ENCODE results near the gene RIN2. TPM values are rescaled to one million over a fixed set of nuclear protein-coding genes. Genes with fewer than 3 reads are reported as not detected.

Gene RIN2
- total and polyA plus RNA-seq, 2 of the 13 experiments (the other 11 are each of a cell fraction or from before 2014, with no cell fraction given) = 2.5 to 5.1 TPM

DNA sequence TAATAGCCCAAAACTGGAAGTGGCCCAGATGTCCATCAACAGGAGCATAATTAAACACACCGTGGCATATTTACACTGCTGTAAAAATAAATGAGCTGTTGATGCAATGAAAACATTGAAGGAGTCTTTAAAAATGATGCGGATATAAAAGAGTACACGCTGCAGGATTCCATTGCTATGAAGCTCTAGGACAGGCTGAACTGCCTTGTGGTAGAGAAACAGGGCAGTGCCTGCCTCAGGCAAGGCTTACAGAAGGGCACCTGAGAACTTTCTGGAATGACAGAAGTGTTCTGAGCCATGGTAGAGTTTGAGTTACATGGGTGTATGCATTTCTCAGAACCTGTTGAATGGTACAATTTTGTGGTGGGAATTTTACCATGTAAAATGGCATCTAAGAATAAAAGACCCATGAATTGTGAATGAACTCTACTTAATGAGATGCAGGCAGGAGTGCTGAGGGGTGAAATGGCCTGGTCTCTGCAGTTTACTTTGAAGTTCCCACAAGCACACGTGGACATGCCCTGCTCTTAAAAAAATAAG, 45.3 kb upstream of the RIN2 start:
- Histone ChIP-seq H2AFZ (ENCODE audit: low read length) (no peak overlapping the region), H3K27ac (ENCODE audit: extremely low read length, insufficient read depth, low read length) (no peak overlapping the region), H3K4me1 (ENCODE audit: insufficient read depth, low read length) (peaks cover 17% of the 10 kb centered on the region), H3K4me2 (ENCODE audit: low read depth, low read length) (no peak overlapping the region), H3K79me2 (ENCODE audit: insufficient read depth, low read length) (no peaks in the 10 kb centered on the region), H3K9me3 (ENCODE audit: low read length) (no peaks in the 10 kb centered on the region), H3K9ac (ENCODE audit: insufficient read depth, low read depth, low read length) (no peak overlapping the region), H3K36me3 (replicated peaks in 1 of 2; ENCODE audit: control insufficient read depth in 1 of 2, insufficient read depth in 2 of 2, low read length in 2 of 2) (no peaks in the 10 kb centered on the region), H4K20me1 (ENCODE audit: insufficient read depth, low read length) (no peaks in the 10 kb centered on the region), H3K27me3 (ENCODE audit: control insufficient read depth in 1 of 2, insufficient read depth in 2 of 2, low read length in 2 of 2) (peaks cover 0 to 8% of the 10 kb centered on the region in 2 experiments; a peak in 1 of 5 replicates), H3K4me3 (replicated peaks in 1 of 3; ENCODE audit: insufficient read depth in 1 of 3, low read depth in 2 of 3, low read length in 3 of 3) (no peak overlapping the region)
- no TSS peak for BruUV-seq (replicated peaks)
- DNase-seq (ENCODE audit: low spot score) = no peak
- ChIA-PET POLR2A (no interaction called here), CTCF (ENCODE audit: low intra/inter-chr PET ratio, low total read pairs) (no interaction called here)
- in situ Hi-C loops (cut with HindIII; ENCODE audit: extremely low pct_ligation_motif_present, low pct_unique_long_range_greater_than_20kb) (no loop called here), intact Hi-C loops (cut with micrococcal nuclease; ENCODE audit: unreplicated experiment) (no loop called here)
- no peak for ATAC-seq
- no peak for TF ChIP-seq ZNF605 (CRISPR knock-in tag; IDR thresholded peaks at IDR 0.05)
- no peak for TF ChIP-seq ZNF235 (CRISPR knock-in tag; IDR thresholded peaks at IDR 0.05; ENCODE audit: borderline replicate concordance)
- no peak for TF ChIP-seq KAT7 (CRISPR knock-in tag; IDR thresholded peaks at IDR 0.05; ENCODE audit: borderline replicate concordance)
- no peak for TF ChIP-seq EZH2 (conservative IDR thresholded peaks at IDR 0.05; ENCODE audit: low read depth, low read length)
- no peak for TF ChIP-seq SOX13 (IDR thresholded peaks at IDR 0.05)
- no peak for TF ChIP-seq SOX13 (CRISPR knock-in tag; conservative IDR thresholded peaks at IDR 0.05 in 1 of 2, IDR thresholded peaks at IDR 0.05 in 1 of 2)
- TF ChIP-seq PAWR (CRISPR knock-in tag; IDR thresholded peaks at IDR 0.05; ENCODE audit: borderline replicate concordance) = no peak
- FAIRE-seq = no peak
- 45% methylated on average over 4 of the region's 4 CpGs for WGBS (ENCODE audit: low lambda C conversion rate)

DNA sequence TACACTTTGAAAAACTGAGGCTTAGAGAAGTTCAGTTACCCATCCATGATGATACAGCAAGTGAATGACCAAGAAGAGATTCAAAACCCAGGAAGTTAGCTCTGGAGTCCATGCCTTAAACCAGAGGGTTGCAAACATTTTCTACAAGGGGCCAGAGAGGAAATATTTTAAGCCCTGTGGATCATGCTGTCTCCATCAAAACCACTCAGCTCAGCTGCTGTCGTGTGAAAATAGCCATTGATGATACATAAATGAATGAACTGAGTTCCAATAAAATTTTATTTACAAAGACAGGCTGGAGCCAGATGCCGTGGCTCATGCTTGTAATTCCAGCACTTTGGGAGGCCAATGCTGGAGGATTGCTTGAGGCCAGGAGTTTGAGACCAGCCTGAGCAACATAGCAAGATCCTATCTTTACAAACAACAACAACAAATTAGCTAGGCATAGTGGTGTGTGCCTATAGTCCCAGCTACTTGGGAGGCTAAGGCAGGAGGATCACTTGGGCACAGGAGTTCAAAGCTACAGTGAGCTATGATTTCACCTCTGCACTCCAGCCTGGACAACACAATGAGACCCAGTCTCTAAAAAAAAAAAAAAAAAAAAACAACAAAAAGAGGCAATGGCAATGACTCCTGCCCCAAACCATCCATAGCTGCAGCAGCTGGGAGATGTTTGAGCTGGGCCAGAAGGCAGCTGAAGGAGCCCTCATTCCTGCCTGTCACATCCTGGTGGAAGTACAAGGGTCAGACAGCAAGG, 44.1 kb upstream of the RIN2 start:
- ChIA-PET POLR2A (interaction anchor here (1.2 kb wide), 1 partner anchor 168 kb away, joined by 3 read pairs; no protein-coding TSS in a partner anchor), CTCF (ENCODE audit: low intra/inter-chr PET ratio, low total read pairs) (no interaction called here)
- H3K9me3 ChIP-seq (ENCODE audit: low read length) = no peaks in the 10 kb centered on the region
- in situ Hi-C loops (cut with HindIII; ENCODE audit: extremely low pct_ligation_motif_present, low pct_unique_long_range_greater_than_20kb) (no loop called here), intact Hi-C loops (cut with micrococcal nuclease; ENCODE audit: unreplicated experiment) (no loop called here)
- H3K27ac ChIP-seq (ENCODE audit: extremely low read length, insufficient read depth, low read length) = no peak overlapping the region
- no peaks in the 10 kb centered on the region for H3K79me2 ChIP-seq (ENCODE audit: insufficient read depth, low read length)
- no peaks in the 10 kb centered on the region for H3K36me3 ChIP-seq (replicated peaks in 1 of 2; ENCODE audit: control insufficient read depth in 1 of 2, insufficient read depth in 2 of 2, low read length in 2 of 2)
- DNase-seq (ENCODE audit: low spot score) (no peak), FAIRE-seq (no peak), ATAC-seq (peak; percentile 63)
- peaks cover 17% of the 10 kb centered on the region for H3K4me1 ChIP-seq (ENCODE audit: insufficient read depth, low read length)
- no peak overlapping the region for H3K9ac ChIP-seq (ENCODE audit: insufficient read depth, low read depth, low read length)
- WGBS (ENCODE audit: low lambda C conversion rate) = 0% methylated on average over 2 of the region's 2 CpGs
- H2AFZ ChIP-seq (ENCODE audit: low read length) = no peak overlapping the region
- H4K20me1 ChIP-seq (ENCODE audit: insufficient read depth, low read length) = no peaks in the 10 kb centered on the region
- BruUV-seq (replicated peaks) = no TSS peak
- H3K4me2 ChIP-seq (ENCODE audit: low read depth, low read length) = no peak overlapping the region
- H3K27me3 ChIP-seq (ENCODE audit: control insufficient read depth in 1 of 2, insufficient read depth in 2 of 2, low read length in 2 of 2) = peaks cover 0 to 20% of the 10 kb centered on the region in 2 experiments; a peak in 2 of 5 replicates
- no peak overlapping the region for H3K4me3 ChIP-seq (replicated peaks in 1 of 3; ENCODE audit: insufficient read depth in 1 of 3, low read depth in 2 of 3, low read length in 3 of 3)
- no peak for TF ChIP-seq ARNT (IDR thresholded peaks at IDR 0.05)
- TF ChIP-seq, protein P1, sequence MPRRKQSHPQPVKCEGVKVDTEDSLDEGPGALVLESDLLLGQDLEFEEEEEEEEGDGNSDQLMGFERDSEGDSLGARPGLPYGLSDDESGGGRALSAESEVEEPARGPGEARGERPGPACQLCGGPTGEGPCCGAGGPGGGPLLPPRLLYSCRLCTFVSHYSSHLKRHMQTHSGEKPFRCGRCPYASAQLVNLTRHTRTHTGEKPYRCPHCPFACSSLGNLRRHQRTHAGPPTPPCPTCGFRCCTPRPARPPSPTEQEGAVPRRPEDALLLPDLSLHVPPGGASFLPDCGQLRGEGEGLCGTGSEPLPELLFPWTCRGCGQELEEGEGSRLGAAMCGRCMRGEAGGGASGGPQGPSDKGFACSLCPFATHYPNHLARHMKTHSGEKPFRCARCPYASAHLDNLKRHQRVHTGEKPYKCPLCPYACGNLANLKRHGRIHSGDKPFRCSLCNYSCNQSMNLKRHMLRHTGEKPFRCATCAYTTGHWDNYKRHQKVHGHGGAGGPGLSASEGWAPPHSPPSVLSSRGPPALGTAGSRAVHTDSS (CRISPR knock-in tag; conservative IDR thresholded peaks at IDR 0.05) = no peak

Data from HepG2 (cell line).